ENCODE data around the gene ZNF280D.

DNA sequence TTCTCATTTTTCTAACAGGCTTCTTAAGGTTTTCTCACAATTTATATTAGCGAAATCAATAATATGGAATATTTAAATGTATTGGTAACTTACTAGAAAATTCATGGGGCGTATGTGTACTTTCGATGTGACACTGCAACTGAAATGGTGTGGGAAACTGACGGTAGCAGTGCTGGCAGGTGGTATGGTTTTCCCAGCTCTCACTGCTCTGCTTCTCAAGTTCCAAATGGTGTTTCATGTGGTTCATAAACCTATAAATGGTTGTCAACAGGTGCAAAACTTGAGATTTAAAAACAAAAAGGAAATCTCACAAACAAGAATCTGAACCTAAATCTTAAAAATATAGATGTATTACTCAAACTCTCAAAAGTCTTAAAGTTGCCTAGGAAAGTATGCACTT lies 54.7 kb downstream of the ZNF280D start:
- TF ChIP-seq EP300 (conservative IDR thresholded peaks at IDR 0.05; ENCODE audit: poor library complexity, severe bottlenecking) (no peak), CTCF (IDR thresholded peaks at IDR 0.05; ENCODE audit: poor library complexity, severe bottlenecking) (no peak)
